Right hindlimb (tissue), 1 donor: ENCODE data around the gene SZT2.
"Not testable (repeated sequence)": the region's sequence is repeated elsewhere in the genome, so short reads cannot be mapped to it uniquely, and the experiment has no call there.

Experiments
- DNase-seq: peaks from one replicate; pipeline ENCODE4 v3.0.0-alpha.2; 2018

Gene SZT2

GRCh38 chr1:43501806-43502205 lies 112.1 kb downstream of the SZT2 start:
- DNase-seq = not testable (repeated sequence)

- no peak for DNase-seq
Measured at GRCh38 chr1:43503534-43503933, 113.8 kb downstream of the SZT2 start.
